ENCODE measurements around the gene PLAAT4.

GRCh38 chr11:63494975-63495374 lies 41.6 kb upstream of the PLAAT4 start:
- TF ChIP-seq POLR2A (IDR thresholded peaks at IDR 0.05), result no peak
- no peak for TF ChIP-seq CTCF (IDR thresholded peaks at IDR 0.05)
- TF ChIP-seq EP300 (IDR thresholded peaks at IDR 0.05), result no peak

Data from stomach (tissue), 4 donors.